GM21390 (cell line): ENCODE results near the gene NFATC2.
"Not testable (repeated sequence)": the region's sequence is repeated elsewhere in the genome, so short reads cannot be mapped to it uniquely, and the experiment has no call there.

Source experiments
- ATAC-seq: cut with Tn5 transposase; IDR thresholded peaks from one replicate; pipeline ENCODE4 v1.9.1; 2021; ENCODE audit not compliant: unreplicated experiment

The NFATC2 gene

DNA sequence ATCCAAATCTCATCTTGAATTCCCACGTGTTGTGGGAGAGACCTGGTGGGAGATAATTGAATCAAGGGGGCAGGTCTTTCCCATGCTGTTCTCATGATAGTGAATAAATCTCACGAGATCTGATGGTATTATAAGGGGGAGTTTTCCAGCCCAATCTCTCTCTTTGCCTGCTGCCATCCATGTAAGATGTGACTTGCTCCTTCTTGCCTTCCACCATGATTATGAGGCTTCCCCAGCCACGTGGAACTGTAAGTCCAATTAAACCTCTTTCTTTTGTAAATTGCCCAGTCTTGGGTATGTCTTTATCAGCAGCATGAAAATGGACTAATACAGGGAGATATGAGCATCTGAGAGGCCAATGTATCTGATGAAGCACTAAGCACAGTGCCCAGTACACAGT is 26.0 kb upstream of the NFATC2 start:
- not testable (repeated sequence) for ATAC-seq

DNA sequence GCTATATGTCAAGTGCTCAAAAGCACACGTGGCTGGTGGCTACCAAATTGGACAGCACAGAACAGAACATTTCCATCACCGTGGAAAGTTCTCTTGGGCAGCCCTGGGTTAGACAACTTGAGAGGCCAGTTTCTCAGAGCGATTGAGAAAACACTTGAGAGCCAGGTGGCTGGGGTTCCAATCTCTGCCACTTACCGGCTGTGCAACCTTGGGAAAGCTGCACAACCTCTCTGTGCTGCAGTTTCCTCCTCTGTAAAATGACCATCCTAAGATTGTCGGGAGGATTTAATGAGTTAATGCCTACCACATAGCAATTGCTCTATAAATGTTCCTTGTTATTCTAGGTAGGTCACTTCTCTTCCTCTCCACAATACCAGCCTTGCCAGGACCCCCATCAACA is 25.1 kb upstream of the NFATC2 start:
- ATAC-seq: no peak

DNA sequence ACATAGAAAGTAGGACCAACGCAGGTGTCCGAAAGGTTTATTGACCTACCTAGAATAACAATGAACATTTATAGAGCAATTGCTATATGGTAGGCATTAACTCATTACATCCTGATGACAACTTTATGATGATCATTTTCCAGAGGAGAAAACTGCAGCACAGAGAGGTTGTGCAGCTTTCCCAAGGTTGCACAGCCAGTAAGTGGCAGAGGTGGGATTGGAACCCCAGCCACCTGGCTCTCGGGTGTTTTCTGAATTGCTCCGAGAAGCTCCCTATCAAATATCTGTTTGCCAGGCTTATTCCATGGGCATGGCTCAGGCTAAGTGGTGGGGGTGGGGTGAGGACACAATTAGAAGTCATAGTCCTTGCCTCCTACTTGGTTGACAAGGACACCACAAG is 24.1 kb upstream of the NFATC2 start:
- ATAC-seq: no peak

DNA sequence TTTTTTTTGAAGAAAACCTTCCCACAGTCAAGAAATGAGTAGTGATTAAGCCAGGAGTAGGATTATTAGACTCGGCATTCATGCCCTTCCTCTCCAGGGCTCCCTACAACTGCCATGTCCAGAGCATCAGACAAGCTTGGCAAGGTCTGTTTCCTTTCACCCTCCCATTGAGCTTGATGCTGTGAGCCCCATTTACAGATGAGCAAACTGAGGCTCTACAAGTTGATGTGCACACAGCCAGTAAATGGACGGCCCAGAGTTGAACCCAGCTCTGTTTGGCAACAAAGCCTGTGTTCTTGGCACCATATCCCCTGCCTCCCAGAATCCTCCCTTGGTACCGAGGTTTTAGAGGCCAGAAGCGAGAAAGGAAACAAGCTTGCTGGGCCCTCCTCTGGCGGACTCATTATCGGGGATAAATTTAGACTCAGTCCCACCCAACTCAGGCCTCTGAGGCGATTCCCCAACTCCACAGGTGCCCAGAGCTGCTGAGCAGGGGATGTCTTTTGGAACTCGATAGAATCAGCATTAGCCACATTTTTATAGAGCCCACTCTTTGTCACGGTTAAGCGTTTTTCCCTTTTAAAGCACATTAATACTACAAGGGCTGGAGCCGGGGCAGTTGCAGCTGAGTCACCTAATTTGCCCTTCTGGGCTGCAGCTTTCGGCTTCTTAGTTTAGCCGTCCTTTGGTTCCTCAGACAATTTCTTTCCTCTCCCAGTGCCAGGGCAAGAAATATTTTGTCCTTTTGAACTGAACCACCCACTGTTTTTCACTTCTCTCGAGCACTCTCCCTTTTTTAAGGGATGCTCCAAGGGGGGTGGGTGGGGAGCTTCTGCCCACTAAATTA is 23.0 kb upstream of the NFATC2 start:
- ATAC-seq: no peak

DNA sequence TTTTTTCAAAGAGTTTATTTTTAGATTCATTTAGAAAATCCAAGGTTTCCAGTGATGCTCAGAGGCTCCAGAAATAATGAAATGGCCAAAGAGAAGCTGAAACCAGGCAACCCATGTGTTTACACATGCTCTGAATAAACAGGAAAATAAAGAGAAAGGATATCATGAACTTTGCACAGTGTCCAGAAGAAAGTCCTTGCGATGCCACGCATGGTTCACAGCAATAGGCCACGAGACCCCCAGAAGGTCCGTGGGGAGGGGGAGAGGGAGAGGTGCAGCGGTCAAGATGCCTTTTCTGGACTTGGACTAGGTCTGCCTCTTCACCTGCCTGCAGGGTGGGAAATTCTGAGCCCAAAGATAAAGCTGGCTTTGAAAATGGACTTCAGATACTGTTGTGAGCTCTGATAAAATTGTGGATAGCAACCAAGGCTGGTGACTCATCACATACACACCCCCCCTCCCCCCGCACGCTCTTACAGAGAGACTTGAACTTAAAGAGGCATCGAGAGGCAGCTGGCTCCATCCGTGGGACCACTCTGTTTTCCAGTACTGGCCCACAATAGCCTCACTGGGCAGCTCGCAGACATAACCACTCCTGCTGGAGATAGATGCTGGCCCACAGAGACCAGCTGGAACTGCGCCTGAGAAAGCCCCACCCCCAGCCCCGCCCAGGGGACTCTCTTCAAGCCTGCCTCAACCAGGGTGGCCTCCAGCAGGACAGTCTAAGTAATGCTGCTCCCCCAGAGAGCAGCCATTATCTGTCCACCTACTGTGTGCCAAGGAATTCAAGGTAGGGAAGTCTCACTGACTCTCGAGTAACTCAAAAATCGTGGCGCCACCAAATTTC is 21.2 kb upstream of the NFATC2 start:
- no peak for ATAC-seq

DNA sequence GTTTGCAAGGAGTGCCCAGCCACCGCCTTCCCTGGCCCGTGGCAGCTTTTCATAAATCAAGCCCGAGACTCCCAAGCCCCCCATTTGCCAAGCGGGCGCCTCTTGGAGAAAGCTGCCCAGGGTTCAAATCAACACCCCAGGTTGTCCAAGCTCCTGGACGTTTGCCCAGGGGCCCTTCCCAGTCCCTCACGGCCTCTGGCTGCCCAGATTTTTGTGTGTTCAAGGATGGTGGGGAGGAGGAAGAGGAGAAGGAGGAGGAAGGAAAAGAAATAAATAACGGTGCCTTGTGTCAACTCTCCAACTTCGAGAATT is 20.6 kb upstream of the NFATC2 start:
- ATAC-seq: no peak

DNA sequence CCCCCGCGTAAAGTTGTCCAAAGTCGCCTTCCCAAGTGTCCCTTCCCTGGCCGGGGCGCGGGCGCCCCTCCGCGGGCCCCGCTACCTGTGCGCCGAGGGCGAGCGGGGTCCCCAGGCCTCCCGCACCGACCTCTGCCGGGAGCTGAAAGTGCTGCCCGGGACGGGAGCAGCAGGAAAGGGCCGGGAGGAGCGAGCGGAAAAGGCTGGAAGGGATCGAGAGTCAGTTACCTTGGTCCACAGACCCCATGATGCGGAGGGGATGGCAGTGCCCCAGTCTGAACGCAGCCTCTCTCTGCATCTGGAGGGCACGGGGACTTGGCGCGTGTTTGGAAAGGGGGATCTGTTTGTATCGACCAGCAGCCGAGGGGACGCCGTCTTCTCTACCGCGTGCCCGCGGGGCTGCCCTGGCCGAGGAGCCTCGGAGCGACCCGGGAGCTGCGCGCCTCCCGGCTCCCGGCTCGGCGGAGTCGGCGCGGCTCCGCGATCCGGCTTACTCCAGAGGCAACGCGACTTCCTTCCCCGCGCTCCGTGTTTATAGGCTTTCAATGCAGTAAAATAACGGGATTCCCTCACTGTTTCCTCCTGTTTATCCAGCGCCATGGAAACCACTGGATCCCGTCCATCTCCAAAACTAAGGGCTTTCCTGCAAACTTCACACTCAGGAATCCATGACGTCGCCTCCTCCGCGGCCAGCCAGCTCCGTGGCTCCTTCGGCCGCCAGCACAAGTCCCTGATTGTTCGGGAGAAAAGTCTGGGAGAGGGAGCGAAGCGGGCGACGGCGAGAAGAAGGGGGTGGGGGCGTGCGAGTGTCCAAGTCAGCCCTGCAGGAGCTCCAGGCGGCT is 20.0 kb upstream of the NFATC2 start:
- ATAC-seq: no peak

DNA sequence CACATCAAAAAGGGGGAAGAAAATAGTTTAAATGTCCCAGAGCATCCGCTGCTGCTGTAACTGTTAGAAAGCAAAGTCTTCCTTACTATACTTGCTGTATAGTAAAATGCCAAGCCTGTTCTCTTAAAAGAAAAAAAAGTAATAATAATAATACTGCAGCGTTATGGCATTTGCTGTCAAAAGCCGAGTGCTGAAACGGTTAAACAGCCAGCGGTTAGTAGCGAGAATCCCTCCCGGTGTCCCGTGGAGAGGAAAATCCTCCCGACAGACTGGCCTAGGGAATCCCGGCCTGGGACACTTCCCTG is 19.5 kb upstream of the NFATC2 start:
- ATAC-seq: no peak

DNA sequence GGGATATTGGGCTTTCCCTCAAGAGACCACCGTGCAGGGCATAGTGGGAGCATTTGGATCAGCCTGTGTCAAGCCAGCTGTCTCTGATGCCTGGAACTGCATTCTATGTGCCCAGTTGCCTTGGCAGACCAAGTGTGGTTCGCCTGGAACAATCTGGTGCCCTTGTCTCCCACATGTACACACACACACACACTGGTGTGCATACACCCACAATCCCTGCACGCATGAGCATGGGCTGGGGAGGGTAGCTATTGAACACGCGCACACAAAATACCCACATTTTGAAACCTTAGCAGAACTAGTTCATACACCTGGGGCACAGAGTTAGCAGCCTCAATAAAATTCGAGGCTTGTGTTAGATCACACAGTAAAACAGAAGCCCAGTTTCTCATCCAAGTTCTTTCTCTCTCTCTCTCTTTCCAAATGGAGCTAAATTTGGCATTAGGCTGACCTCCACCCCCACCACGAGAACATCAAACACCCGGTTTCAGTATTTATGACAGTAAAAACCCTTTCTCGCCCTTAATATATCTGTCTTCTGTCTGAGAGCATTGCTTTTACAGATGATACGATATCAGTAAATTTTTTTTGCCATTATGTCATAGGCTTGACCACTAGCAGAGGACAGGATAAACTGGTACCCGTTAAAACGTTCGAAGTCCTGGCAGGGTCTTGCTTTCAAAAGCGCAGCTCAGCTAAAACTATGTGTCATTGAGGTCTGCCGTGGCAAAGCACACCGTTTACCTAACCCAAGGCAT is 18.2 kb upstream of the NFATC2 start:
- no peak for ATAC-seq

DNA sequence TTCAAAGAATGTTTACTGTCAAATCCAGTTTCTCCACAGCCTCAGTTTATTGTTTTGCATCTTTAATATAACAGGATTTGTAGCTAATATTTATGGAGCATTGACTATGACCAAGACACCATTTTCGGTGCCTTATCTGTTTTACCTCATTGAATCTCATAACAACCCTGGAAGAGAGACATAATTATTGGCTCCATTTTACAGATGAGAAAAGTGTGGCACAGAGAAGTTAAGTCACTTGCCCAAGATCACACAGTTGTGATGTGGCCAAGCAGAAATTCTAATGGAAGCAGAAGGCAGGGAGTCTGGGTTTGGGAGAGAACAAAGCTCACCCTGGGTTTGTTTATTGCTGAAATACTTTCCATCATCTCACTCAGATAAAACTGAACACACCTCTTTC is 17.5 kb upstream of the NFATC2 start:
- no peak for ATAC-seq

DNA sequence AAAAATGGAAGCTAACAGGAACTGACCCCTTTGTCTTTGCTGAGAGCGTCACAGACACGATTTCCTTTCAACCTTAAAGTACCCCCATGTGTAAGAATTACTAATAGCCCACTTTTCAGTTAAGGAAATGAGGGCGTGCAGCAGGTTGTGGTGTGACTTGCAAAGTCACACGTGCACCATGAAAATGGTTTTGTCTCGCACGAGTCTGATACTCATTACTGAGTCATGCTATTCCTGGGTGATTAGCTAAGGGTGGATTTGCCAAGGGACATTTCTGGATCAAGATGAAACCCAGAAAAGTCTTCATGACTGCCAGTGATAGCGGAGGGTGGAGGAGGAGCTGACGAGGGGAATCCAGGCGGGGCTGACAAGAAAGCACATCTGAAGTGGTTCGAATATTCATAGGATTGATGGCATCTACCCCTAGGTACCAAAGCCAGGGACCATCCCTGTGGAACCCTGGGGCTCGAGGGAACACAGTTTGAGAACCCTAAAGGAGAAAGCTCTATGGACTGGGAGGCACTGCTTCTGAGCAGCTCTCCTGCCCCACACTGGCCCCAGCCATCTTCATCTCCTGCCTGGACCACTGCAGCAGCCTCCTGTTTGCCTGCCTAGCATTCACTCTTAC is 12.1 kb upstream of the NFATC2 start:
- ATAC-seq: no peak

DNA sequence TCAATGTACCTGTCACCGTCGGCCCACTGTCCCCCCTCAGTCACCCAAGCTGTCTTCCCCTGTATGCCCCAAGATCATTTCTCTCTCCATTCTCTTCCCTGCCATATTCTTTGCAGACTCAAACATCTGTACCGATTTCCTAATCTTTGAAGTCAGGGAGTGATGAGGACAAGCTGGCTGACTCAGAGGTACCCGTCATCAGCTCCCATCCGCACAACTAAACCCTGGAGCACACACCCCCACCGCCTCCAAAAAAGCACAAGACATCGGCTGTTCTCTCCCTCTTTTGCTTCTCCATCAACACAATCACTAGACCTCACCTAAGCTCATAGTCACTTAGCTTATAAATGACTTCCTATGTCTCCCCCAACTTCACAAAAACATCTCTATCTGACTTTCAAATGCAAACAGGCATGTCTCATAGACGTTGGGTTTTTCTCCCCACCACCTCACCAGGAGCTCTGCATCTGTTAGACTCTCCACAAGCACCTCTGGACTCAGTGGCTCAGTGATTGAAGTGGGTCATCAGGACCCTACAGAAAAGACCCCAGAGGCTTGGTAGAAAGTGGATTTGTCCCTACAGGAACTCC is 11.5 kb upstream of the NFATC2 start:
- ATAC-seq: no peak

DNA sequence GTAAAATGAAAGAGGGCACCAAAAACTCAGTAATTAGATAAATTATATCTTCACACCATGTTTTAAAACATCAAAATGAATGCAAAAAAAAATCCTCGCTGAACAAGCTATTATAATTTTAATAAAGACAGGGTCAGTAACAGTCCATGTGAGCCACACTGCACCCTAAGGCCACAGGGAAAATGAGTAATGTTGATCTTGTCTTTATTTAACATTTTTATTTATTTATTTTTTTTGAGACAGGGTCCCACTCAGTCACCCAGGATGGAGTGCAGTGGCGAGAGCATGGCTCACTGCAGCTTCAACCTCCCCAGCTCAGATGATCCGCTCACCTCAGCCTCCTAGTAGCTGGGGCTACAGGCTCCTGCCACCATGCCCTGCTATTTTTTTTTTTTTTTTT is 8.7 kb upstream of the NFATC2 start:
- no peak for ATAC-seq

DNA sequence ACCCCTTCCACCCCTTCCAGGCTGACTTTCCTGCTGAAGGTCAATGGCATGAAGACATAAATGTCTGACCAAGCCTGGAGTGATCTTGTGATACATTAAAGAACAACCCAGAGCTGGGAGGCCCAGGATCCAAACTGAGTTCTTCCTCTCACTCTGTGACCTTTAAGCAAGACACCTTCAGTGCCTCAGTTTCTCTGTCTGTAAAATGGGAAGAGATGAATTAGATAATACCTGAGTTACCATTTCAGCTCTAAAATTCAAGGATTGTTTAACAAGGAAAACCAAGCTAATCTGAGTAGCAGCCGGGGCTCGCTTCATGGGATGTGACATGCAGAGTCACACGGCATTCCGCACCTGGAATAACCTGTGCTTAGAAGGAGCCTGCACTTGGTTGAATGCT is 7.0 kb upstream of the NFATC2 start:
- ATAC-seq: no peak

DNA sequence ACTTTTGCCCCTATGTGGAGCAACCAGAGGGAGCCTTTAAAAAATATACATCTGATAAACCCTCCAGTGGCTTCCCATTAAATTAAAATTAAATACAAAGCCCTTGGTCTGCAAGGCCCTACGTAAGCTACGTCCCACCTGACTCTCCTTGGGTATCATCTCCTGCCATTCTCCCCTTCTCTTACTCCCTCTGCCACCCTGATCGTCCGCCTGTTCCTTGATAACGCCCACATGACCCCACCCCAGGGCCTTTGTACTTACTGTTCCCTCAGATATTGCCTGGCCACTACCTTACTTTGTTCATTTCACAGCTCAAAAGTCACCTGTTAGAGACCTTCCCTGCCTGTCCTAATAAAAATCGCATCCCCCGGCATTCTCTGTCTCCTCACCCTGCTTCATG is 5.4 kb upstream of the NFATC2 start:
- no peak for ATAC-seq

DNA sequence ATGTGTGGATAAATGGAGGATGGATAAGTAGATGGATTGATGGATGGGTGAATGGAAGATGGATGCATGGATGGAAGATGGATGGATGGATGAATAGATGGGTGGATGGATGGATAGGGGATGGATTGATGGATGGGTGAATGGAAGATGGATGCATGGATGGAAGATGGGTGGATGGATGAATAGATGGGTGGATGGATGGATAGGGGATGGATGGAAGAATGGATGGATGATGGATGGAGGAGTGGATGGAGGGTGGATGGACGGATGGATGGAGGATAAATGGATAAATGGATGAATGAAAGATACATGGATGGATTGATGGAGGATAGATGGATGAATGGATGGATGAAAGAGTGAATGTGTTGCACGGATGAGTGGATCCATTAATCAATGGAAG is 3.0 kb upstream of the NFATC2 start:
- no peak for ATAC-seq

DNA sequence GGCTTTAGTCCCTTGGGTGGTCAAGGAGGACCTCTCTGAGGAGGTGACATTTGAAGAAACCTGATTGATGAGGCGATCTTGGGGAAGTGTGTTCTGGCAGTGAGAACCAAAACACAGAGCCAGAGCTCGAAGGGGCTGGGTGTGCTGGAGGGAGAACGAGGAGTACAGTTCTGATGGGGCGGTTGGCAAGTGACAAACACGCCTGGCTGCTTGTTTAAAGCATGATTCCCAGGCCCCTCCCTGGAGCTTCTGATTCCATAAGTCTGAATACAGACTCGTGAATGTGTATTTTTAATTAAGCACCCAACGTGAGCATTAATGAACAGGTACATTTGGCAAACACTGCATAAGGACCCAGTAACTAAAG is 886 bp upstream of the NFATC2 start:
- no peak for ATAC-seq

DNA sequence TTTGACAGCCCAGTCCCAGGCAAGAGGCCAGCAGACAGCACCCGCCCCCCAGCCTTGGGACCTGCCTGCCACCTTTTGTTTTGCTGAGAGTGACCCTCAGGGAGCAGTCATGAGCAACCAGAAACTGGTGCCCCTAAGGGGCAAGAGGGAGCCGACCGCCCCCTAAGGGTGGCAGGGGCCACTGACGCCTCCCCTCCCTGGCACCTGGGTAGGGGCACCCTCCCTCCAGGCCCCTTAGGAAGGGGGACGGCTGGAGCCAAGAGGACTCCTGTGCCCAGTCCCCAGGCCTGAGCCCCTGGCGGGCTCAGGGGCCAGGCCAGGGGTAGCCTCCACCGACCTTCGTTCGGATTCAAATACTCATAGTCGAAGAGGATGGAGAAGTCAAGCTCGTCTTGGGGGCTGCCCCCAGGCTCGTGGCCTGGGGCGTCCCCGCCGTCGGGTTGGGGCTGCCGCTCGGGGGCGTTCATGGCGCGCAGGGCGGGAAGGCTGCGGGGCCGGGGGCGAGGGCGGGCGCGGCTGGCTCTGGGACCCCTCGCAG is 417 bp downstream of the NFATC2 start:
- ATAC-seq: no peak

DNA sequence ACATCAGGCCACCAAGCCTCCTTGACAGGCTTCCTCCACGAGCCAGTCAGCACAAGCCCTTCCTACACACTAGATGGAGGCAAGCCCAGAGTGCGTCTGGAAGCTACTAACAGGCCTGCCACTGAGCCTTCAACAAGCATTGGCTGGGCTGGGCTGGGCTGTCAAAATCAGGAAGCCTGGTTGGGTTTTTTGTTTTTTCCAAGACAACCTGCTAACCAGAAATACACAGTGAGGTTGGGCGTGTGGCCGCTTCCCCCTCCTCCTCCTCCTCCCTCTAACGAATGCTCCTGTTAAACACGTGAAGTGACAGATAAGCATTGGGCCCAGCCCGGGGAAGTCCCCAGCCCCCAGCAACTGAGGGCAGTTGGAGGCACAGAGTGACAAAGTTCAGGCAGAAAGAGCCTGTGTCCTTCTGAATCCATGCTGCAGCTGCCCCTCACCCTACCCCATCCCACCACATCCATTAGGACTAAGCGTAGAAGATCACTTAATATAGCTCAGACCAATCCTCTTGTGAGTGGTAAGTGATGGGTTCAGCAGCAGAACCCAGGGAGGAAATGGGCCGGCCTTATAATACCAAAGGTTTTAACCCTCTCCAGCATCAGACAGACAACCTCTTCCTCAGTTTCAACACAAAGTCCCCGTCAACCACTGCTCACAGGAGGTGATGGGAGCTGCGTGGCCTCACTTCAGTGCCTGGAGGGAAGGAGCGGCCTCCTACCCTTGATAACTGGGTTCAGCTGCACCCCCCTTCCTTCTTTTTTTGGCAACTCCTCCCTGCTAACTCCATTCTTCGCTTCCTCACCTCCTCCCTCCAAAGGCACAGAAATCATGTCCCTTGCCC is 1.1 kb downstream of the NFATC2 start:
- peak; percentile 35 for ATAC-seq
